Measurements from ENCODE around the gene SCRT2.

Gene SCRT2

DNA sequence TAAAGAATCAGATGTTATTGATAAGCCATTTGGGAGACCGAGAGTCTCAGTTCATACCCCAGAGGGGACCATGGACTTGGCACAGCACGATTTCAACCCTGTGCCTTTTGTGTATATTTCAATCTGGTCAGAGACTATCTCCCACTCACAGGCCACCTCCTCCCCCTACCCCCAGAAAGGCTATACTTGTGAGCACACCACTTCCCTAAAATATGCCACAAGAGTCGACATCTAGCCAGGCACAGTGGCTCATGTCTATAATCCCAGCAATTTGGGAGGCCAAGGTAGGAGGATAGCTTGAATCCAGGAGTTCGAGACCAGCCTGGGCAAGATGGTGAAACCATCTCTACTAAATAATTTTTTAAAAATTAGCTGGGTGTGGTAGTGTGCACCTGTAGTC, 51.9 kb downstream of the SCRT2 start:
- no peak for TF ChIP-seq CTCF (IDR thresholded peaks at IDR 0.05; ENCODE audit: low read depth, low read length)
- no peak for DNase-seq (ENCODE audit: extremely low read depth, low read depth)

GRCh38 chr20:623021-623420, 52.6 kb downstream of the SCRT2 start:
- no peak for DNase-seq (ENCODE audit: extremely low read depth, low read depth)
- TF ChIP-seq CTCF (IDR thresholded peaks at IDR 0.05; ENCODE audit: low read depth, low read length), result no peak

- no peak for TF ChIP-seq CTCF (IDR thresholded peaks at IDR 0.05; ENCODE audit: low read depth, low read length)
These were observed 53.4 kb downstream of the SCRT2 start for GRCh38 chr20:622161-622560.

DNA sequence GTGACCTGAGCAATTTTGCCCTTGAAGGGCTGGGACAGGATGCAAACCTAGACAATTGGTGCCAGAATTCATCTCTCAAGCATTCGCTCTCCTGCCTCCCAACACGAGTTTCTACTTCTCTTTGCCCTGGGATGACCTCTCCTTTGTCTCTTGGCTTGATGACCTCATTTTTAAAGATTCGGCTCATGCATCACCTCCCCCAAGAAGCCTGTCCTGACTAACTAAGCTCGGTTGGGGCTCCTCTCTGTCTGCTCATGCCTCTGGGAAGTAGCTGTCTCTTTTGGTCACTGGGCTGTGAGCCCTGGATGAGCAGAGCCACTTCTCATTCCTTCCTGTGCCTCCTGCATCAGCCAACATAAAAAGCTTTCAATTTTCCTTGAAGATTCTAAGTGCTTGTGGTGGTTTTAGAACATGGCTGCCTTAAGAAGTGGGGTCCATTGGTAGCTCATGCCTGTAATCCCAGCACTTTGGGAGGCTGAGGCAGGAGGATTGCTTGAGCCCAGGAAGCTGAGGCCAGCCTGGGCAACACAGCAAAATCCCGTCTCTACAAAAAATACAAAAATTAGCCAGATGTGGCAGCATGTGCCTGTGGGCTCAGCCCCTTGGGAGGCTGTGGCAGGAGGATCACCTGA, 54.4 kb downstream of the SCRT2 start:
- no peak for DNase-seq (ENCODE audit: extremely low read depth, low read depth)
- no peak for TF ChIP-seq CTCF (IDR thresholded peaks at IDR 0.05; ENCODE audit: low read depth, low read length)

More at GRCh38 chr20:622161-622560, 53.4 kb downstream of the SCRT2 start:
- DNase-seq (ENCODE audit: extremely low read depth, low read depth), result no peak

- no peak for TF ChIP-seq CTCF (IDR thresholded peaks at IDR 0.05; ENCODE audit: low read depth, low read length)
- no peak for DNase-seq (ENCODE audit: extremely low read depth, low read depth)
These were observed 55.4 kb downstream of the SCRT2 start for GRCh38 chr20:620246-620645.

GRCh38 chr20:618980-619379, 56.6 kb downstream of the SCRT2 start:
- no peak for DNase-seq (ENCODE audit: extremely low read depth, low read depth)
- TF ChIP-seq CTCF (IDR thresholded peaks at IDR 0.05; ENCODE audit: low read depth, low read length), result no peak

GRCh38 chr20:617934-618690, 57.5 kb downstream of the SCRT2 start:
- DNase-seq (ENCODE audit: extremely low read depth, low read depth), result no peak

More at GRCh38 chr20:617934-618690, 57.5 kb downstream of the SCRT2 start:
- TF ChIP-seq CTCF (IDR thresholded peaks at IDR 0.05; ENCODE audit: low read depth, low read length), result no peak

Measured in AG09319 (cell line).